Measurements from ENCODE around the gene PPP1R1C.

- TF ChIP-seq CTCF (conservative IDR thresholded peaks at IDR 0.05; ENCODE audit: low read length) (no peak), EZH2phosphoT487 (IDR thresholded peaks at IDR 0.05; ENCODE audit: borderline replicate concordance, low read depth, low read length) (no peak)
Measured at GRCh38 chr2:182088681-182089320, 103.1 kb downstream of the PPP1R1C start.
